GM18519 (cell line): ENCODE results near the gene RFX7.

Experiments used
- ATAC-seq: cut with Tn5 transposase; IDR thresholded peaks from one replicate; pipeline ENCODE4 v1.9.1; 2021; ENCODE audit warnings: mild to moderate bottlenecking, moderate library complexity; ENCODE audit not compliant: unreplicated experiment, low FRiP score

Gene RFX7

GRCh38 chr15:56244811-56245576 lies 1.3 kb upstream of the RFX7 start:
- no peak for ATAC-seq

GRCh38 chr15:56244038-56244810 lies 545 bp upstream of the RFX7 start:
- ATAC-seq = no peak

GRCh38 chr15:56242576-56243162 lies 1.0 kb downstream of the RFX7 start:
- no peak for ATAC-seq

- ATAC-seq = no peak
These were observed 2.1 kb downstream of the RFX7 start for GRCh38 chr15:56241374-56242105.

GRCh38 chr15:56240390-56240789 lies 3.3 kb downstream of the RFX7 start:
- ATAC-seq = no peak

GRCh38 chr15:56236197-56236596 lies 7.5 kb downstream of the RFX7 start:
- no peak for ATAC-seq

GRCh38 chr15:56234804-56235203 lies 8.9 kb downstream of the RFX7 start:
- no peak for ATAC-seq

- no peak for ATAC-seq
These were observed 10.1 kb downstream of the RFX7 start for GRCh38 chr15:56233549-56233948.

- ATAC-seq = no peak
These were observed 11.6 kb downstream of the RFX7 start for GRCh38 chr15:56232058-56232457.

GRCh38 chr15:56228854-56229253 lies 14.8 kb downstream of the RFX7 start:
- ATAC-seq = no peak

GRCh38 chr15:56228352-56228751 lies 15.3 kb downstream of the RFX7 start:
- ATAC-seq = no peak

GRCh38 chr15:56227780-56228179 lies 15.9 kb downstream of the RFX7 start:
- no peak for ATAC-seq

GRCh38 chr15:56227306-56227705 lies 16.4 kb downstream of the RFX7 start:
- no peak for ATAC-seq

- no peak for ATAC-seq
These were observed 18.2 kb downstream of the RFX7 start for GRCh38 chr15:56225520-56225919.

GRCh38 chr15:56222302-56222701 lies 21.4 kb downstream of the RFX7 start:
- no peak for ATAC-seq

GRCh38 chr15:56217341-56217740 lies 26.3 kb downstream of the RFX7 start:
- no peak for ATAC-seq

GRCh38 chr15:56215769-56216168 lies 27.9 kb downstream of the RFX7 start:
- no peak for ATAC-seq

GRCh38 chr15:56211960-56212550 lies 31.6 kb downstream of the RFX7 start:
- no peak for ATAC-seq

- no peak for ATAC-seq
These were observed 32.6 kb downstream of the RFX7 start for GRCh38 chr15:56211064-56211463.

- no peak for ATAC-seq
These were observed 35.0 kb downstream of the RFX7 start for GRCh38 chr15:56208641-56209155.
